ENCODE results near the gene PTPRN2. TPM values are rescaled to one million over a fixed set of nuclear protein-coding genes. Genes with fewer than 3 reads are reported as not detected.

PTPRN2 gene
- total and polyA plus RNA-seq, 2 of the 8 experiments (the other 6 are each of a cell fraction or from before 2014, with no cell fraction given), result 2.6 to 4.5 TPM

GRCh38 chr7:158384746-158385145 is 202.9 kb downstream of the PTPRN2 start:
- H2BK20ac ChIP-seq (ENCODE audit: low read length), result no peak overlapping the region
- H3K56ac ChIP-seq (replicated peaks; ENCODE audit: insufficient read length, low read depth, low read length), result no peak overlapping the region
- no peak overlapping the region for H4K8ac ChIP-seq (ENCODE audit: extremely low read depth, insufficient read depth, low read length)
- peaks cover 0 to 23% (median 9%) of the 10 kb centered on the region in 4 experiments; a peak in 6 of 7 replicates for H3K4me1 ChIP-seq (replicated peaks in 1 of 4; ENCODE audit: control insufficient read depth in 3 of 4, insufficient read depth in 4 of 4, low read length in 3 of 4)
- no peak overlapping the region for H3K27ac ChIP-seq (ENCODE audit: low read depth, low read length)
- H3K14ac ChIP-seq (ENCODE audit: insufficient read length), result no peak overlapping the region
- H3K9ac ChIP-seq (replicated peaks in 1 of 4; ENCODE audit: extremely low read depth in 1 of 4, low read depth in 3 of 4, low read length in 3 of 4), result no peak overlapping the region
- no peak overlapping the region for H2AFZ ChIP-seq (ENCODE audit: low read length)
- H4K5ac ChIP-seq (ENCODE audit: insufficient read length, low read depth, low read length), result no peak overlapping the region
- no peak overlapping the region for H2BK5ac ChIP-seq (ENCODE audit: low read depth, low read length)
- ChIA-PET POLR2A (ENCODE audit: partially characterized antibody) (no interaction called here), CTCF (ENCODE audit: partially characterized antibody) (interaction anchor here (0.5 to 1.2 kb wide), 2 partner anchors 11 to 85 kb away, joined by 3 to 4 read pairs; no protein-coding TSS in a partner anchor)
- no peaks in the 10 kb centered on the region for H3K79me2 ChIP-seq (ENCODE audit: control insufficient read depth in 1 of 2, insufficient read depth in 2 of 2, low read length in 2 of 2)
- no peak overlapping the region for H3K4me3 ChIP-seq (ENCODE audit: extremely low read depth in 1 of 4, insufficient read depth in 2 of 4, low read depth in 3 of 4, low read length in 4 of 4)
- H4K91ac ChIP-seq (replicated peaks; ENCODE audit: insufficient read length, low read length), result no peak overlapping the region
- FAIRE-seq (no peak), DNase-seq (ENCODE audit: low read depth in 1 of 2, low spot score in 2 of 2) (no peak)
- H3K18ac ChIP-seq (ENCODE audit: extremely low read depth, low read length), result no peak overlapping the region
- no peaks in the 10 kb centered on the region; a peak in 2 of 7 replicates for H3K27me3 ChIP-seq (replicated peaks in 1 of 4; ENCODE audit: control insufficient read depth in 3 of 4, extremely low read depth in 1 of 4, insufficient read depth in 3 of 4, low read length in 3 of 4)
- H3K23ac ChIP-seq (ENCODE audit: insufficient read length), result no peak overlapping the region
- H3K9me3 ChIP-seq (ENCODE audit: insufficient read depth in 2 of 2, low read depth in 1 of 2, low read length in 1 of 2), result peaks cover 5 to 8% of the 10 kb centered on the region in 2 experiments; a peak in 3 of 4 replicates
- peaks cover 2% of the 10 kb centered on the region; the same call in 1 of the 2 replicates for H3K23me2 ChIP-seq (ENCODE audit: low read depth, low read length)
- no peak overlapping the region for H2BK15ac ChIP-seq (ENCODE audit: low read length)
- H3K36me3 ChIP-seq (ENCODE audit: control insufficient read depth in 2 of 4, insufficient read depth in 4 of 4, low read length in 3 of 4), result no peaks in the 10 kb centered on the region
- WGBS, 2 experiments (ENCODE audit: extremely low coverage in 1 of 2, insufficient coverage in 1 of 2, insufficient read length in 1 of 2, insufficient replicate concordance in 2 of 2, low coverage in 1 of 2, low lambda C conversion rate in 2 of 2, missing lambda C conversion rate in 1 of 2), result 63% methylated on average over 11 of the region's 11 CpGs; no CpG with 5 or more reads in 1 of the 2 experiments
- no peak overlapping the region for H3K4ac ChIP-seq (replicated peaks; ENCODE audit: insufficient read length, low read depth, low read length)
- no peak overlapping the region for H2AK5ac ChIP-seq (ENCODE audit: low read depth, low read length)
- no peak overlapping the region for H2BK12ac ChIP-seq (ENCODE audit: low read depth, low read length)
- H4K20me1 ChIP-seq (replicated peaks in 1 of 2; ENCODE audit: control insufficient read depth in 1 of 2, insufficient read depth in 2 of 2, low read length in 2 of 2), result no peaks in the 10 kb centered on the region
- no peak overlapping the region for H3K4me2 ChIP-seq (ENCODE audit: insufficient read depth in 1 of 2, low read depth in 2 of 2, low read length in 2 of 2)
- H3K79me1 ChIP-seq (ENCODE audit: low read depth, low read length), result no peaks in the 10 kb centered on the region
- H2BK120ac ChIP-seq (replicated peaks; ENCODE audit: low read depth, low read length), result no peak overlapping the region
- TF ChIP-seq KDM5A (IDR thresholded peaks at IDR 0.05; ENCODE audit: low read length), result no peak
- TF ChIP-seq JUN (IDR thresholded peaks at IDR 0.05; ENCODE audit: low read depth, low read length), result no peak
- TF ChIP-seq PHF8 (conservative IDR thresholded peaks at IDR 0.05; ENCODE audit: low read depth, low read length), result no peak
- TF ChIP-seq HDAC6 (IDR thresholded peaks at IDR 0.05; ENCODE audit: low read depth, low read length), result no peak
- TF ChIP-seq TAF1 (IDR thresholded peaks at IDR 0.05; ENCODE audit: low read depth, low read length), result no peak
- no peak for TF ChIP-seq SAP30 (IDR thresholded peaks at IDR 0.05; ENCODE audit: insufficient read depth, insufficient replicate concordance, low read length)
- no peak for TF ChIP-seq SIX5 (IDR thresholded peaks at IDR 0.05; ENCODE audit: low read depth, low read length)
- no peak for TF ChIP-seq CBX5 (IDR thresholded peaks at IDR 0.05; ENCODE audit: low read depth, low read length)
- no peak for TF ChIP-seq GABPA (IDR thresholded peaks at IDR 0.05; ENCODE audit: borderline replicate concordance, insufficient read depth, low read length)
- TF ChIP-seq NANOG (IDR thresholded peaks at IDR 0.05; ENCODE audit: insufficient read depth, low read depth, low read length, poor library complexity, severe bottlenecking), result no peak
- TF ChIP-seq NRF1 (IDR thresholded peaks at IDR 0.05; ENCODE audit: low read depth, low read length), result no peak
- no peak for TF ChIP-seq SIN3A (conservative IDR thresholded peaks at IDR 0.05 in 1 of 2, IDR thresholded peaks at IDR 0.05 in 1 of 2; ENCODE audit: low read depth in 1 of 2, low read length in 2 of 2)
- TF ChIP-seq POLR2AphosphoS5 (IDR thresholded peaks at IDR 0.05; ENCODE audit: low read depth, low read length), result no peak
- TF ChIP-seq CTBP2 (IDR thresholded peaks at IDR 0.05; ENCODE audit: borderline replicate concordance, insufficient read depth, insufficient read length, low read length), result no peak

Data from H1 (cell line).